ENCODE measurements around the gene MCFD2.

MCFD2 gene

DNA sequence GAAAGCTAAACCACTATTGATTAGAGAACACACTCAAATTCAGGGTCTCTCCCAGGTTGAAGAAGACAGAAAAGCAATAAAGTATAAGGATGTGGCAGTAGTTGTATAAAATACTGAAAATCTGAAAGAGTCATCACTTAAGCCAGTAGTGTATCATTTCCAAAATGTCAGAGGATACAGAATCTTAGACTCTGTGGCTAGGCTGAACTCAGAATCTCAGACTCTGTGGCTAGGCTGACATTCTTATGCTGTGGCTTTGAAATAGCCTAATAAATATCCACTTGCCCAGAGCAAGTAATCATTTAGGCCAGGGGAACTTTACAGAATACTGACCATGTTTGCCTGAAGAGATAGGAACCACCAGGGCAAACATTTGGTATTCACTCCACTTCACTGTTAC, 13.1 kb downstream of the MCFD2 start:
- no peak for DNase-seq (ENCODE audit: low spot score)
- in situ Hi-C loops (cut with MboI; ENCODE audit: low sequenced_read_pairs, unreplicated experiment), result no loop called here
- TF ChIP-seq, protein P1, sequence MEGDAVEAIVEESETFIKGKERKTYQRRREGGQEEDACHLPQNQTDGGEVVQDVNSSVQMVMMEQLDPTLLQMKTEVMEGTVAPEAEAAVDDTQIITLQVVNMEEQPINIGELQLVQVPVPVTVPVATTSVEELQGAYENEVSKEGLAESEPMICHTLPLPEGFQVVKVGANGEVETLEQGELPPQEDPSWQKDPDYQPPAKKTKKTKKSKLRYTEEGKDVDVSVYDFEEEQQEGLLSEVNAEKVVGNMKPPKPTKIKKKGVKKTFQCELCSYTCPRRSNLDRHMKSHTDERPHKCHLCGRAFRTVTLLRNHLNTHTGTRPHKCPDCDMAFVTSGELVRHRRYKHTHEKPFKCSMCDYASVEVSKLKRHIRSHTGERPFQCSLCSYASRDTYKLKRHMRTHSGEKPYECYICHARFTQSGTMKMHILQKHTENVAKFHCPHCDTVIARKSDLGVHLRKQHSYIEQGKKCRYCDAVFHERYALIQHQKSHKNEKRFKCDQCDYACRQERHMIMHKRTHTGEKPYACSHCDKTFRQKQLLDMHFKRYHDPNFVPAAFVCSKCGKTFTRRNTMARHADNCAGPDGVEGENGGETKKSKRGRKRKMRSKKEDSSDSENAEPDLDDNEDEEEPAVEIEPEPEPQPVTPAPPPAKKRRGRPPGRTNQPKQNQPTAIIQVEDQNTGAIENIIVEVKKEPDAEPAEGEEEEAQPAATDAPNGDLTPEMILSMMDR (IDR thresholded peaks at IDR 0.05; ENCODE audit: borderline replicate concordance, control extremely low read depth, extremely low read depth, insufficient read depth, missing control alignments), result no peak

DNA sequence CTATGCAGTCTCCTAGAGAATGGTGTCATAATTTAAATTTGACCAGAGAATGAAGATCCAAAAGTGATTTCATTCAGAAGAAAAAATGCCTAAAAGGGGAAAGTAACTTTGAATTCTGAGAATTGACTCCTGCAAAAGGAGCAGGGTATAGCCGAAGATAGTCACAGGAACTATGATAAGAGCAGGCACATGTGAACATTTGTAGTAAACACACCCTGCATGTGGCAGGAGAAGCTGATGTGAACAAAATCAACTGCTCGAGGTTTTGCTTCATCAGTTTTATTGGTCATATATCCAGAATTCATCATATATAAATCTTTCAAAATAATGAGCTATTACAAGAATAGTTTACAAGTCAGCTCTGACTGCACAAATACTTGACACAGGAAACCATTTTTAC, 14.0 kb downstream of the MCFD2 start:
- DNase-seq (ENCODE audit: low spot score), result no peak
- TF ChIP-seq, protein P1 (IDR thresholded peaks at IDR 0.05; ENCODE audit: borderline replicate concordance, control extremely low read depth, extremely low read depth, insufficient read depth, missing control alignments), result no peak
- in situ Hi-C loops (cut with MboI; ENCODE audit: low sequenced_read_pairs, unreplicated experiment), result no loop called here

DNA sequence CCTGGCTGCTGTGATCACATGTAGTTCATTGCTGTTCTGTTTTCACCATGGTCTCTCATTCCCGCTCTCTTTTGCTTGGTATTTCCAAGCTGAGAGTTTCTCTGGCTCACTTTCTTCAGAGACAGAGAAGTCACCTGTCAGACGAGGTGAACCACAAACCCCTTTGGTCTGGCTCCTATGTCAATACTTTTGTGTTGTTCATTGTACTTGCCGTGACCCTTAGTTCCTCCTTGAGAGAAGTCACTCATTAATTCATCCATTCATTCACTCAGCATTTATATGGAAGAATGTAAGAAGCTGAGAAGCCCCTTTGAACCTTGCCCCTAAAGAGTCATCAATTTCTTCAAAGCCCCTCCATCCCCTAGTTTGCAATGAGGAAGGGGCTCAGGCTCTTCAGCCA, 15.2 kb downstream of the MCFD2 start:
- in situ Hi-C loops (cut with MboI; ENCODE audit: low sequenced_read_pairs, unreplicated experiment), result no loop called here
- DNase-seq (ENCODE audit: low spot score), result no peak
- TF ChIP-seq, protein P1 (IDR thresholded peaks at IDR 0.05; ENCODE audit: borderline replicate concordance, control extremely low read depth, extremely low read depth, insufficient read depth, missing control alignments), result no peak

DNA sequence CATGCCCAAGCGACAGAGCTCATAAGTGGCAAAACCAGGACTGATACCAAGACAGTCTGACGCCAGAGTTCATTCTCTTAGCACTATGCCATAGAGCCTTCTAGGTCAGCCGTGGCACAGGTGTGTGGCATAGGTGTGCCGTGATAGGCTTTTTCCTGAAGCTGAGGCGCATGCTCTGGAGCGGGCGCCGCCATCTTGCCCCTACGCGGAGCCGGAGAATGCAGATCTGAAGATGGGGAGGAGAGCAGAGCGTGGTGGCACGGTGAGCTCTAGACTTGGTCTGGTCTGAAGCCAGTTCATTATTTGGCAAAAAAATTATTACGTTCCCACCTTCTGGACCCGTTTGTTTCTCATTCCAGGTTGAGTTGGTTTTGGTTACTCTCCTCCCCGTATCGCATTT, 16.6 kb downstream of the MCFD2 start:
- in situ Hi-C loops (cut with MboI; ENCODE audit: low sequenced_read_pairs, unreplicated experiment), result no loop called here
- TF ChIP-seq, protein P1 (IDR thresholded peaks at IDR 0.05; ENCODE audit: borderline replicate concordance, control extremely low read depth, extremely low read depth, insufficient read depth, missing control alignments), result no peak
- no peak for DNase-seq (ENCODE audit: low spot score)

DNA sequence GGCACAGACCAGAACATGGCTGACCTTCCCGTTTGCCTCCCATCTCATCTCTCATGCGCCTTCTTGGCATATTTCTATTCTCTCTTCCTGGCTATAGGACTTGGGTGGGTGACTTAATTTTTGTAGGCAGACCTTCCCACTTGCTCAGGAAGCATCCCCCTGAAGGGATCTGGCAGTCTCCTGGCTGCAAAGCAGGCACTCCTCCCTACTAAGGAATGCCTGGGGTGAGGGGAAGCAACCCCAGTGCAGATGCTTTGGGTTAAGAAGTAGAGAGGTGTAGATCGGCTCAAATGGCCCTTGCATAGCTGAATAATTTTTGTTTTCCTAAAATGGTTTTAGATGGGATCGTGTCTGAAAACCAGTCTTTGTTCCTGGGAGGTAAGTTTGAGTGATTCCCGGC, 17.6 kb downstream of the MCFD2 start:
- DNase-seq (ENCODE audit: low spot score), result no peak
- in situ Hi-C loops (cut with MboI; ENCODE audit: low sequenced_read_pairs, unreplicated experiment), result no loop called here
- TF ChIP-seq, protein P1 (IDR thresholded peaks at IDR 0.05; ENCODE audit: borderline replicate concordance, control extremely low read depth, extremely low read depth, insufficient read depth, missing control alignments), result no peak

DNA sequence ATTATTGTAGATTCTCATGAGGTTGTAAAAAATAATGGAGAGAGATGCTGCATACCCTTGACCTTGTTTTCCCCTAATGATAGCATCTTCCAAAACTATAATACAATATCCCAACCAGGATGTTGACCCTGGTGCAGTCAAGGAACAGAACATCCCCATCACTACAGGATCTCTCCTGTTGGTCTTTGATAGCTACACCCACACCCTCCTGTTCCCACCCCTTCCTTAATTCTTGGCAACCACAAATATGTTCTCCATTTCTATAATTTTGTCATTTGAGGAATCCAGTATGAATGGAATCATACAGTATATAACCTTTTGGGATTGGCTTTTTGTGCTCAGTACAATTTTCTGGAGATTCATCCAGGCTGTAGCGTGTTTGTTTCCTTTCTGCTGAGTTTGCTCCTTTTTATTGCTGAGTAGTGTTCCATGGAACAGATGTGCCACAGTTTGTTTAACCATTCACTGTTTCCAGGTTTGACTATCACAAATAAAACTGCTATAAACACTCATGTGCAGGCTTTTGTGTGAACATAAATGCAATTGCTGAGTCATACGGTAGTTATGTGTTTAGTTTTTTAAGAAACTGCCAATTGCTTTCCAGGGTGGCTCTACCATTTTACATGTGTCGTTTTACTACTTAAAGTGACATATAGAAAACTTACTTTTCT, 22.2 kb downstream of the MCFD2 start:
- no peak for DNase-seq (ENCODE audit: low spot score)
- in situ Hi-C loops (cut with MboI; ENCODE audit: low sequenced_read_pairs, unreplicated experiment), result no loop called here
- TF ChIP-seq, protein P1 (IDR thresholded peaks at IDR 0.05; ENCODE audit: borderline replicate concordance, control extremely low read depth, extremely low read depth, insufficient read depth, missing control alignments), result no peak

All from GM13976 (cell line).